ENCODE measurements around the gene THSD4.
"Not testable (repeated sequence)": the region's sequence is repeated elsewhere in the genome, so short reads cannot be mapped to it uniquely, and the experiment has no call there.

THSD4 gene

DNA sequence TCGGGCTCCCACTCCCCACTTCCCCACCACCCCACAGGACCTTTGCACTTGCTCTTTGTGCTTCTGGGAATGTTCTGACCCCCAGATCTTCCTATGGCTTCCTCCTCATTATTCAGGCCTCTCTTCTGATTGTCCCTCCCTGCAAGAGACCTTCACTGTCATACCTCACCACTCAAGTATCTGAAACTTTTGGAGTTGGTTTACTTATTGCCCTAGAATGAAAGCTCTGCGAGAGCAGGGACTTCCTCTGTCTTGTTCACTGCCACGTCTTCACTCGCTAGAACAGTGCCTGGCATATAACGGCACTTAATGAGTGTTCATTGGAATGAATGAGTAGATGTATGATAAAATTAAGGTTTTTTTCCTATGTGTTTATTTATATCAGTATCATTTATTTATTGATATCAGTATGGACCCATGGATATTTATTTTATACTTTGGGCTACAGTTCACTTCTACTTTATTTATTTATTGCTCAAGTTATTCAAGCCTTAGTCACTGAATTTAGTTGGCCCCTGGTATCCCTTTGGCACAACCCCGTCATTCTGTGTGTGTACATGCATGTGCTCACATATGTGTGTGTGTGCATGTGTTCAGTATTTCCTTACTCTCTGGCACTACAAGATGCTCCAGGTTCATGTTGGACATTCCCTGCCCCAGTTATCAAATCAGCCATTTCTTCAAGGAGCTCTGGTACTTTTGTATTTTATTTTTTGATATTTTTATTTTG lies 197.6 kb downstream of the THSD4 start:
- H3K27ac Mint-ChIP-seq = no peak overlapping the region
- no peak for ATAC-seq
- H3K27me3 Mint-ChIP-seq = peaks cover 5% of the 10 kb centered on the region
- H3K4me1 Mint-ChIP-seq = no peaks in the 10 kb centered on the region
- no peaks in the 10 kb centered on the region for H3K36me3 Mint-ChIP-seq (ENCODE audit: low read depth)
- H3K4me3 Mint-ChIP-seq = no peak overlapping the region
- no peak for DNase-seq
- H3K9me3 Mint-ChIP-seq = peaks cover 5% of the 10 kb centered on the region

DNA sequence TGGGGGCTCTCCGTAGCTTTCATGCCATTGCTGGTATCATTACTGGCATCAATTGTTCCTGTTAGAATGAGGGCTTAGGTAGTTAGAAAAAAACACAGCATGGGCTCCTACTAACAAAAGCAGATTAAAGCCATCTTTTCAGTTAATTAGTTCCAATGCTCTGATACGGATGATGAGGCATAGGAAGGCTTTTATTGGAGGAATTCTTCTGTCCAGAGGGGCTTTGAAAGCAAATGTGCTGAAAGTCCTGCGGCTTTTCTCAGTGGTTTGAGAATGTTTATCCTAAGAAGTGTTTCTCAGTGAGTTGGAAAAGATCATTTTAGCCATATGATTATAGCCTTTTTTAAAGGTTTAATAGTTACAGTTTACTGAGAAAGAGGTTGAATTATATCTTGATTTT lies 198.5 kb downstream of the THSD4 start:
- H3K36me3 Mint-ChIP-seq (ENCODE audit: low read depth) = no peaks in the 10 kb centered on the region

GRCh38 chr15:71314956-71315537 lies 199.8 kb downstream of the THSD4 start:
- no peak for DNase-seq
- ATAC-seq = no peak
- no peaks in the 10 kb centered on the region for H3K4me1 Mint-ChIP-seq
- H3K27me3 Mint-ChIP-seq = peaks cover 5% of the 10 kb centered on the region
- H3K4me3 Mint-ChIP-seq = no peak overlapping the region
- H3K9me3 Mint-ChIP-seq = peaks cover 5% of the 10 kb centered on the region
- no peaks in the 10 kb centered on the region for H3K36me3 Mint-ChIP-seq (ENCODE audit: low read depth)
- no peak overlapping the region for H3K27ac Mint-ChIP-seq

More for the DNA sequence above, 198.5 kb downstream of the THSD4 start:
- H3K27ac Mint-ChIP-seq = no peak overlapping the region
- H3K4me3 Mint-ChIP-seq = no peak overlapping the region
- H3K9me3 Mint-ChIP-seq = peaks cover 5% of the 10 kb centered on the region
- H3K4me1 Mint-ChIP-seq = no peaks in the 10 kb centered on the region
- DNase-seq (no peak), ATAC-seq (no peak)
- H3K27me3 Mint-ChIP-seq = peaks cover 5% of the 10 kb centered on the region

- H3K27ac Mint-ChIP-seq = no peak overlapping the region
- no peak for DNase-seq
- peaks cover 5% of the 10 kb centered on the region for H3K27me3 Mint-ChIP-seq
- no peaks in the 10 kb centered on the region for H3K4me1 Mint-ChIP-seq
- H3K9me3 Mint-ChIP-seq = peaks cover 5% of the 10 kb centered on the region
- H3K4me3 Mint-ChIP-seq = no peak overlapping the region
- ATAC-seq = no peak
- H3K36me3 Mint-ChIP-seq (ENCODE audit: low read depth) = no peaks in the 10 kb centered on the region
Observed at GRCh38 chr15:71316911-71317310, 201.6 kb downstream of the THSD4 start.

DNA sequence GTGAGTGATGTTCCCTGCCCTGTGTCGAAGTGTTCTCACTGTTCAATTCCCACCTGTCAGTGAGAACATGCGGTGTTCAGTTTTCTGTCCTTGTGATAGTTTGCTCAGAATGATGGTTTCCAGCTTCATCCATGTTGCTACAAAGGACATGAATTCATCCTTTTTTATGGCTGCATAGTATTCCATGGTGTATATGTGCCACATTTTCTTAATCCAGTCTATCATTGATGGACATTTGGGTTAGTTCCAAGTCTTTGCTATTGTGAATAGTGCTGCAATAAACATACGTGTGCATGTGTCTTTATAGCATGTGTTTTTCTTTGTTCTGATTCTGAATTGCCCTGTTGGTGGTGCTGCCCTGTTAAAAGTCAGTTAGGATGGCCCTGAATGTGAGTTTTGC lies 204.2 kb downstream of the THSD4 start:
- ATAC-seq; H3K9me3 Mint-ChIP-seq; H3K4me1 Mint-ChIP-seq; H3K36me3 Mint-ChIP-seq (ENCODE audit: low read depth); H3K27ac Mint-ChIP-seq; H3K4me3 Mint-ChIP-seq; H3K27me3 Mint-ChIP-seq; DNase-seq: not testable (repeated sequence)

DNA sequence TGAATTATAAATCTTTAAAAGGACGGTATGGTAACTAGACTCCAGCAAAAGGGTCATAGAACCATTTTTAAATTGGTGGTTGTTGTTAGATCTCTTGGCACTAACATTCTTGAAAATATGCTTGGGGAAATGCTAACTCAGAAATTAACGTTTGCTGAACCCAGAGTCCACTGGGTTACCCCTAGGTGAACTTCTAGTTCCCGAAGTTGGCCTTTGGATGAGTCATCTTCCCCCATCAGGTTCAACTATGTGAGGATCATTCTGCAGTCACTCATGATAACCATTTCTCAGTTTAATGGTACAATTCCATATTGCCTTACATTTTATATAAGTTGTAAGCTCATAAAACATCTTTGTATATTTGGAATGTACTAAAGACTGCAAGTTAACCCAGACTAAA lies 204.7 kb downstream of the THSD4 start:
- no peak for DNase-seq
- peaks cover 5% of the 10 kb centered on the region for H3K9me3 Mint-ChIP-seq
- peaks cover 5% of the 10 kb centered on the region for H3K27me3 Mint-ChIP-seq
- no peaks in the 10 kb centered on the region for H3K36me3 Mint-ChIP-seq (ENCODE audit: low read depth)
- no peak for ATAC-seq
- no peaks in the 10 kb centered on the region for H3K4me1 Mint-ChIP-seq
- no peak overlapping the region for H3K27ac Mint-ChIP-seq
- no peak overlapping the region for H3K4me3 Mint-ChIP-seq

GRCh38 chr15:71323082-71323481 lies 207.8 kb downstream of the THSD4 start:
- H3K27ac Mint-ChIP-seq = no peak overlapping the region
- no peaks in the 10 kb centered on the region for H3K36me3 Mint-ChIP-seq (ENCODE audit: low read depth)
- no peaks in the 10 kb centered on the region for H3K9me3 Mint-ChIP-seq
- no peak for ATAC-seq
- H3K4me1 Mint-ChIP-seq = no peaks in the 10 kb centered on the region
- H3K4me3 Mint-ChIP-seq = no peak overlapping the region
- no peak for DNase-seq
- no peaks in the 10 kb centered on the region for H3K27me3 Mint-ChIP-seq

GRCh38 chr15:71323584-71323983 lies 208.3 kb downstream of the THSD4 start:
- Mint-ChIP-seq H3K36me3 (ENCODE audit: low read depth) (no peaks in the 10 kb centered on the region), H3K9me3 (no peaks in the 10 kb centered on the region)
- ATAC-seq = no peak

GRCh38 chr15:71325481-71325880 lies 210.2 kb downstream of the THSD4 start:
- Mint-ChIP-seq H3K9me3 (no peaks in the 10 kb centered on the region), H3K4me3 (no peak overlapping the region), H3K36me3 (ENCODE audit: low read depth) (no peaks in the 10 kb centered on the region), H3K4me1 (no peaks in the 10 kb centered on the region), H3K27ac (no peak overlapping the region), H3K27me3 (no peaks in the 10 kb centered on the region)
- ATAC-seq = no peak
- no peak for DNase-seq

More at GRCh38 chr15:71323584-71323983, 208.3 kb downstream of the THSD4 start:
- DNase-seq = no peak
- no peak overlapping the region for H3K4me3 Mint-ChIP-seq
- no peaks in the 10 kb centered on the region for H3K4me1 Mint-ChIP-seq
- H3K27ac Mint-ChIP-seq = no peak overlapping the region
- H3K27me3 Mint-ChIP-seq = no peaks in the 10 kb centered on the region

DNA sequence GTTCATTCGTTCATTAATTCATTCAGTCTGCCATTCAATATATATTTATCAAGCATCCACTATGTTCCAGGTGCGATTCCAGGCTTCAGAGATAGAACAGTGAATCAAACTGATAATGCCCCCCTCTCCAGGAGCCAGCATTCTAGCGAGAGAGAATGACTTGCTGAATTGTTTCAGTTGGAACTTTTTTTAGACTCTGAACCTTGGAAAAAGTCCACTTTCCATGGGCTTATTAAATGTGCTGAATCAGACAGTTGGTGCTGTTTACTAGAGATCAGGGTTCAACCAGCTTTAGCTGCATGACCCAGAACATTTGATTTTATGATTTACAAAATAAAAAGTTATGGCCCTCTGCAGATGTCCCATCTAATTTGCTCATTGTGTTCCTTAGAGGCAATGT lies 213.2 kb downstream of the THSD4 start:
- H3K4me3 Mint-ChIP-seq = no peak overlapping the region
- no peaks in the 10 kb centered on the region for H3K9me3 Mint-ChIP-seq
- no peaks in the 10 kb centered on the region for H3K36me3 Mint-ChIP-seq (ENCODE audit: low read depth)
- ATAC-seq (no peak), DNase-seq (no peak)
- no peaks in the 10 kb centered on the region for H3K4me1 Mint-ChIP-seq
- no peak overlapping the region for H3K27ac Mint-ChIP-seq
- no peaks in the 10 kb centered on the region for H3K27me3 Mint-ChIP-seq

GRCh38 chr15:71329041-71329440 lies 213.8 kb downstream of the THSD4 start:
- H3K9me3 Mint-ChIP-seq = no peaks in the 10 kb centered on the region
- H3K36me3 Mint-ChIP-seq (ENCODE audit: low read depth) = no peaks in the 10 kb centered on the region
- no peaks in the 10 kb centered on the region for H3K27me3 Mint-ChIP-seq
- peaks cover 2% of the 10 kb centered on the region for H3K4me1 Mint-ChIP-seq
- ATAC-seq = no peak
- DNase-seq = no peak
- no peak overlapping the region for H3K4me3 Mint-ChIP-seq
- no peak overlapping the region for H3K27ac Mint-ChIP-seq

GRCh38 chr15:71329497-71330260 lies 214.4 kb downstream of the THSD4 start:
- DNase-seq = no peak
- Mint-ChIP-seq H3K9me3 (no peaks in the 10 kb centered on the region), H3K4me3 (no peak overlapping the region), H3K27me3 (no peaks in the 10 kb centered on the region), H3K4me1 (peaks cover 2% of the 10 kb centered on the region), H3K27ac (no peak overlapping the region), H3K36me3 (ENCODE audit: low read depth) (no peaks in the 10 kb centered on the region)
- no peak for ATAC-seq

GRCh38 chr15:71330638-71331162 lies 215.4 kb downstream of the THSD4 start:
- Mint-ChIP-seq H3K4me1 (peaks cover 2% of the 10 kb centered on the region), H3K27me3 (no peaks in the 10 kb centered on the region), H3K36me3 (ENCODE audit: low read depth) (no peaks in the 10 kb centered on the region), H3K9me3 (no peaks in the 10 kb centered on the region), H3K27ac (no peak overlapping the region), H3K4me3 (no peak overlapping the region)
- no peak for ATAC-seq
- DNase-seq = no peak

- Mint-ChIP-seq H3K4me3 (no peak overlapping the region), H3K9me3 (no peaks in the 10 kb centered on the region), H3K4me1 (peaks cover 2% of the 10 kb centered on the region), H3K27me3 (no peaks in the 10 kb centered on the region), H3K27ac (no peak overlapping the region), H3K36me3 (ENCODE audit: low read depth) (no peaks in the 10 kb centered on the region)
- ATAC-seq = no peak
- DNase-seq = no peak
Observed at GRCh38 chr15:71331173-71331572, 215.9 kb downstream of the THSD4 start.

All from activated naive CD8-positive, alpha-beta T cell treated with anti-CD3 and anti-CD28 coated beads, Interleukin-2, amount 50 U/mL, for 24 hours (primary cell).